ENCODE measurements around the gene TMEM44.
A peak's percentile ranks its signal among the peaks of the same experiment; 100 is the strongest.

GRCh38 chr3:194633349-194634004 is at the start of gene TMEM44:
- TF ChIP-seq, protein P1, sequence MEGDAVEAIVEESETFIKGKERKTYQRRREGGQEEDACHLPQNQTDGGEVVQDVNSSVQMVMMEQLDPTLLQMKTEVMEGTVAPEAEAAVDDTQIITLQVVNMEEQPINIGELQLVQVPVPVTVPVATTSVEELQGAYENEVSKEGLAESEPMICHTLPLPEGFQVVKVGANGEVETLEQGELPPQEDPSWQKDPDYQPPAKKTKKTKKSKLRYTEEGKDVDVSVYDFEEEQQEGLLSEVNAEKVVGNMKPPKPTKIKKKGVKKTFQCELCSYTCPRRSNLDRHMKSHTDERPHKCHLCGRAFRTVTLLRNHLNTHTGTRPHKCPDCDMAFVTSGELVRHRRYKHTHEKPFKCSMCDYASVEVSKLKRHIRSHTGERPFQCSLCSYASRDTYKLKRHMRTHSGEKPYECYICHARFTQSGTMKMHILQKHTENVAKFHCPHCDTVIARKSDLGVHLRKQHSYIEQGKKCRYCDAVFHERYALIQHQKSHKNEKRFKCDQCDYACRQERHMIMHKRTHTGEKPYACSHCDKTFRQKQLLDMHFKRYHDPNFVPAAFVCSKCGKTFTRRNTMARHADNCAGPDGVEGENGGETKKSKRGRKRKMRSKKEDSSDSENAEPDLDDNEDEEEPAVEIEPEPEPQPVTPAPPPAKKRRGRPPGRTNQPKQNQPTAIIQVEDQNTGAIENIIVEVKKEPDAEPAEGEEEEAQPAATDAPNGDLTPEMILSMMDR (conservative IDR thresholded peaks at IDR 0.05; ENCODE audit: low read depth, low read length), result peak; percentile 74
- TF ChIP-seq BHLHE40 (IDR thresholded peaks at IDR 0.05; ENCODE audit: low read depth, low read length), result no peak
- TF ChIP-seq POLR2A (IDR thresholded peaks at IDR 0.05; ENCODE audit: low read depth, low read length), result 0 out of 2 replicates have a peak, but pooled peaks have one; percentile 30
- TF ChIP-seq FOS (IDR thresholded peaks at IDR 0.05; ENCODE audit: low read depth, low read length), result no peak
- TF ChIP-seq RFX5 (IDR thresholded peaks at IDR 0.05; ENCODE audit: low read depth, low read length), result no peak
- no peak for TF ChIP-seq RCOR1 (IDR thresholded peaks at IDR 0.05; ENCODE audit: insufficient replicate concordance, low read length)
- TF ChIP-seq MAFK (IDR thresholded peaks at IDR 0.05; ENCODE audit: low read depth, low read length), result no peak
